HepG2 (cell line): ENCODE measurements around the gene STK24. TPM values are rescaled to one million over a fixed set of nuclear protein-coding genes. Genes with fewer than 3 reads are reported as not detected.

Experiments
- ATAC-seq: fragments of 200-7000 bp; cut with Tn5 transposase; 3 replicates; pipeline ENCODE4 v1.9.1; 2020; ENCODE audit warnings: mild to moderate bottlenecking, moderate library complexity
- BruUV-seq: library from RNA; stranded (reverse); fragments of 400-500 nt; replicated peaks from 2 replicates; lab custom pipeline; 2021; lab: Mats Ljungman, UMichigan
- CTCF ChIA-PET: fragments of 300-600 bp; formaldehyde crosslinking; extraction: SDS; loops from one replicate; lab custom pipeline; 2021; ENCODE audit warnings: low total read pairs, inconsistent platforms, low intra/inter-chr PET ratio; lab: Yijun Ruan, JAX
- POLR2A ChIA-PET: fragments of 350-600 bp; sonication (Branson Sonifier 250); formaldehyde crosslinking; loops from one replicate; lab custom pipeline; 2020; ENCODE audit warnings: antibody characterized with exemption, inconsistent platforms; lab: Yijun Ruan, JAX
- DNase-seq: peaks from one replicate; pipeline ENCODE4 v3.0.0-alpha.2; 2015; ENCODE audit warnings: low spot score
- FAIRE-seq: peaks from 3 replicates; lab custom pipeline; 2011; peaks lifted over from hg19 to GRCh38; lab: Jason Lieb, UNC
- H2AFZ ChIP-seq: one replicate; pipeline ENCODE4 v1.6.1; 2011; ENCODE audit warnings: low read length, inconsistent platforms
- H3K27ac ChIP-seq: fragments of 300-600 bp; 3 replicates; pipeline ENCODE4 v1.8.0; 2011; ENCODE audit warnings: mixed run types, mild to moderate bottlenecking, mixed read lengths, low read length, inconsistent platforms; ENCODE audit not compliant: insufficient read depth; ENCODE audit errors: extremely low read length
- H3K27me3 ChIP-seq, 2 experiments: fragments of 200-600 bp in 1 of 2; 2 replicates in 1 of 2; 3 replicates in 1 of 2; pipeline versions ENCODE4 v1.6.0 to v1.8.0; 2011; ENCODE audit warnings: low read length in 2 of 2, mild to moderate bottlenecking in 2 of 2, moderate library complexity in 2 of 2, inconsistent platforms in 1 of 2; ENCODE audit not compliant: insufficient read depth in 2 of 2, control insufficient read depth in 1 of 2
- H3K36me3 ChIP-seq, 2 experiments: fragments of 200-600 bp in 1 of 2; replicated peaks in 1 of 2; 2 replicates in 1 of 2; 3 replicates in 1 of 2; pipeline versions ENCODE4 v1.5.1 to v1.8.0; 2011; ENCODE audit warnings: low read length in 2 of 2, inconsistent platforms in 1 of 2; ENCODE audit not compliant: insufficient read depth in 2 of 2, control insufficient read depth in 1 of 2
- H3K4me1 ChIP-seq: 2 replicates; pipeline ENCODE4 v1.5.1; 2012; ENCODE audit warnings: low read length, inconsistent platforms; ENCODE audit not compliant: insufficient read depth
- H3K4me2 ChIP-seq: 2 replicates; pipeline ENCODE4 v1.6.0; 2011; ENCODE audit warnings: low read depth, low read length, inconsistent platforms
- H3K4me3 ChIP-seq, 3 experiments: fragments of 200-600 bp in 1 of 3; sonication (generic), shearing (Covaris generic) in 1 of 3; replicated peaks in 1 of 3; 2 replicates each; pipeline ENCODE4 v1.5.1; 2011 to 2016; ENCODE audit warnings: low read length in 3 of 3, inconsistent platforms in 2 of 3, low read depth in 2 of 3, mild to moderate bottlenecking in 2 of 3, control low read depth in 1 of 3, mixed read lengths in 1 of 3; ENCODE audit not compliant: insufficient read depth in 1 of 3
- H3K79me2 ChIP-seq: one replicate; pipeline ENCODE4 v1.6.1; 2011; ENCODE audit warnings: low read length, inconsistent platforms; ENCODE audit not compliant: insufficient read depth
- H3K9ac ChIP-seq: 2 replicates; pipeline ENCODE4 v1.6.0; 2011; ENCODE audit warnings: mild to moderate bottlenecking, low read depth, low read length, inconsistent platforms; ENCODE audit not compliant: insufficient read depth
- H3K9me3 ChIP-seq: 2 replicates; pipeline ENCODE4 v1.5.1; 2012; ENCODE audit warnings: mild to moderate bottlenecking, low read length
- H4K20me1 ChIP-seq: 2 replicates; pipeline ENCODE4 v1.6.0; 2011; ENCODE audit warnings: inconsistent platforms, mild to moderate bottlenecking, low read length, moderate library complexity; ENCODE audit not compliant: insufficient read depth
- ATRX ChIP-seq: sonication (generic); formaldehyde crosslinking; IDR thresholded peaks from 2 replicates; pipeline ENCODE4 v1.4.0; 2020; ENCODE audit warnings: missing genetic modification reagents, borderline replicate concordance
- ETV5 ChIP-seq: IDR thresholded peaks from 2 replicates; pipeline ENCODE4 v1.6.1; 2018; ENCODE audit warnings: missing biosample characterization, missing genetic modification reagents, inconsistent platforms, borderline replicate concordance
- HNRNPH1 ChIP-seq: fragments of 200-400 bp; formaldehyde crosslinking; optimal IDR thresholded peaks from 2 replicates; pipeline ENCODE3; 2017; ENCODE audit warnings: mild to moderate bottlenecking, low read depth, low read length
- IKZF4 ChIP-seq: sonication (generic); formaldehyde crosslinking; IDR thresholded peaks from 2 replicates; pipeline ENCODE4 v1.5.1; 2020; ENCODE audit warnings: borderline replicate concordance, mild to moderate bottlenecking, low read depth, missing genetic modification reagents; ENCODE audit errors: not compliant biosample characterization
- PITX1 ChIP-seq: sonication (generic); formaldehyde crosslinking; IDR thresholded peaks from 2 replicates; pipeline ENCODE4 v1.5.1; 2020; ENCODE audit warnings: mild to moderate bottlenecking, missing genetic modification reagents
- RFX5 ChIP-seq: IDR thresholded peaks from 2 replicates; pipeline ENCODE4 v1.6.1; 2011; ENCODE audit warnings: low read depth, low read length, improper control_type of control experiment
- RORA ChIP-seq: sonication (generic); formaldehyde crosslinking; IDR thresholded peaks from 2 replicates; pipeline ENCODE4 v1.5.0; 2020; ENCODE audit warnings: mild to moderate bottlenecking, missing genetic modification reagents, moderate library complexity
- TRIM24 ChIP-seq: sonication (generic); formaldehyde crosslinking; IDR thresholded peaks from 2 replicates; pipeline ENCODE4 v1.8.0; 2022; ENCODE audit warnings: mild to moderate bottlenecking, missing genetic modification reagents
- ZNF101 ChIP-seq: sonication (generic); formaldehyde crosslinking; IDR thresholded peaks from 2 replicates; pipeline ENCODE4 v1.4.0; 2020; ENCODE audit warnings: mild to moderate bottlenecking, low read depth, missing genetic modification reagents, borderline replicate concordance
- ZNF460 ChIP-seq: sonication (generic); formaldehyde crosslinking; IDR thresholded peaks from 2 replicates; pipeline ENCODE4 v1.5.1; 2020; ENCODE audit warnings: missing genetic modification reagents, mild to moderate bottlenecking, borderline replicate concordance
- ZNF782 ChIP-seq: sonication (generic); formaldehyde crosslinking; IDR thresholded peaks from 2 replicates; pipeline ENCODE4 v1.4.0; 2020; ENCODE audit warnings: missing genetic modification reagents, mild to moderate bottlenecking, borderline replicate concordance
- ZNF879 ChIP-seq: sonication (generic); formaldehyde crosslinking; IDR thresholded peaks from 2 replicates; pipeline ENCODE4 v1.8.1; 2023; ENCODE audit warnings: missing genetic modification reagents
- WGBS: methylation state at CpG from one replicate; pipeline ENCODE4 v1.1.6; 2017; ENCODE audit warnings: low lambda C conversion rate; 5-methylcytosine and 5-hydroxymethylcytosine counted together
- in situ Hi-C: cut with HindIII; loops from 2 replicates; pipeline ENCODE4 v1.10.0; 2017; ENCODE audit warnings: low pct_unique_long_range_greater_than_20kb; ENCODE audit not compliant: extremely low pct_ligation_motif_present
- intact Hi-C: fragments of 100-400 bp; cut with micrococcal nuclease; formaldehyde crosslinking; loops from one replicate; pipeline ENCODE4 v1.10.0; 2022; ENCODE audit not compliant: unreplicated experiment
- polyA plus RNA-seq, 8 experiments: library from polyadenylated mRNA; depleted of rRNA in 3 of 8; stranded (reverse) in 7 of 8; unstranded in 1 of 8; fragments of >200 nt; fragmentation: Illumina TruSeq in 4 of 8; extraction: Trizol in 4 of 8; gene quantifications; 2 replicates each; pipeline versions ENCODE4 v1.2.1 to v1.2.3, GENCODE V29; 2011 to 2016; ENCODE audit warnings: low read depth in 4 of 8, missing spikeins in 1 of 8, mixed read lengths in 1 of 8; ENCODE audit not compliant: insufficient read depth in 1 of 8
- total RNA-seq, 5 experiments: library from RNA; depleted of rRNA; stranded (reverse); fragments of >200 nt; fragmentation: Illumina TruSeq; extraction: Trizol; gene quantifications; 2 replicates each; pipeline ENCODE4 v1.2.3, GENCODE V29; 2016; ENCODE audit warnings: low read depth in 1 of 5
- TF ChIP-seq, protein P1 (sequence below): sonication (generic); formaldehyde crosslinking; IDR thresholded peaks from 2 replicates; pipeline ENCODE4 v1.5.1; 2020; ENCODE audit warnings: mild to moderate bottlenecking, missing genetic modification reagents, borderline replicate concordance

STK24 gene
- total and polyA plus RNA-seq, 2 of the 13 experiments (the other 11 are each of a cell fraction or from before 2014, with no cell fraction given): 51.3 to 73.0 TPM

DNA sequence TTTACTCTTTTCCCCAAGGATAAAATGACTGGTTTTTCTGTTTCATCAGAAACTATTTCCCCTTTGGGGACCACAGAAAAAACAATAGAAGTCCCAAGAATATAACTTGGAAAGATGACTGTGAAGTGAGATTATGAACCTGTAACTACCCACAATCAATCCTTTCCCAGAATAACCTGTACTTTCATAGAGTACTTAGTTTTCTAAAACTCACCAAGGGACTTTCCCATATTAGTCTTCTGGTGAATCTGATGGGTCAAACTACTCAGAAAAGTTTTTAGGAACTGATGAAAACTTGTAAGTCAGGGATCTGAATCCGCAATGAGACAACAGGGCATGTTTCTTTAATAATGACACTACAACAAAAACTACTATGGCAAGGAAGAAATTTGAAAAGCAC lies 62.6 kb downstream of the STK24 start:
- Histone ChIP-seq H3K36me3 (peaks cover 15 to 46% of the 10 kb centered on the region in 2 experiments), H2AFZ (no peak overlapping the region), H3K4me3 (no peak overlapping the region), H3K9ac (no peak overlapping the region), H3K27ac (no peak overlapping the region), H3K27me3 (no peaks in the 10 kb centered on the region), H3K4me1 (peaks cover 36% of the 10 kb centered on the region), H3K79me2 (peaks cover 87% of the 10 kb centered on the region), H3K4me2 (no peak overlapping the region), H3K9me3 (no peaks in the 10 kb centered on the region), H4K20me1 (peaks cover 13% of the 10 kb centered on the region; the same call in 1 of the 2 replicates)
- FAIRE-seq: no peak
- POLR2A ChIA-PET: no interaction called here
- CTCF ChIA-PET: no interaction called here
- 100% methylated on average over 1 of the region's 1 CpG for WGBS
- intact Hi-C loops: no loop called here
- in situ Hi-C loops: no loop called here
- no peak for TF ChIP-seq ZNF782 (CRISPR knock-in tag)
- TF ChIP-seq ZNF101: no peak
- no peak for TF ChIP-seq RFX5
- no peak for TF ChIP-seq HNRNPH1
- no peak for TF ChIP-seq IKZF4 (CRISPR knock-in tag)
- TF ChIP-seq ATRX (CRISPR knock-in tag): no peak
- TF ChIP-seq ZNF460 (CRISPR knock-in tag): no peak
- TF ChIP-seq TRIM24 (CRISPR knock-in tag): no peak
- no peak for TF ChIP-seq ZNF879
- no peak for TF ChIP-seq ETV5 (CRISPR knock-in tag)
- TF ChIP-seq, protein P1, sequence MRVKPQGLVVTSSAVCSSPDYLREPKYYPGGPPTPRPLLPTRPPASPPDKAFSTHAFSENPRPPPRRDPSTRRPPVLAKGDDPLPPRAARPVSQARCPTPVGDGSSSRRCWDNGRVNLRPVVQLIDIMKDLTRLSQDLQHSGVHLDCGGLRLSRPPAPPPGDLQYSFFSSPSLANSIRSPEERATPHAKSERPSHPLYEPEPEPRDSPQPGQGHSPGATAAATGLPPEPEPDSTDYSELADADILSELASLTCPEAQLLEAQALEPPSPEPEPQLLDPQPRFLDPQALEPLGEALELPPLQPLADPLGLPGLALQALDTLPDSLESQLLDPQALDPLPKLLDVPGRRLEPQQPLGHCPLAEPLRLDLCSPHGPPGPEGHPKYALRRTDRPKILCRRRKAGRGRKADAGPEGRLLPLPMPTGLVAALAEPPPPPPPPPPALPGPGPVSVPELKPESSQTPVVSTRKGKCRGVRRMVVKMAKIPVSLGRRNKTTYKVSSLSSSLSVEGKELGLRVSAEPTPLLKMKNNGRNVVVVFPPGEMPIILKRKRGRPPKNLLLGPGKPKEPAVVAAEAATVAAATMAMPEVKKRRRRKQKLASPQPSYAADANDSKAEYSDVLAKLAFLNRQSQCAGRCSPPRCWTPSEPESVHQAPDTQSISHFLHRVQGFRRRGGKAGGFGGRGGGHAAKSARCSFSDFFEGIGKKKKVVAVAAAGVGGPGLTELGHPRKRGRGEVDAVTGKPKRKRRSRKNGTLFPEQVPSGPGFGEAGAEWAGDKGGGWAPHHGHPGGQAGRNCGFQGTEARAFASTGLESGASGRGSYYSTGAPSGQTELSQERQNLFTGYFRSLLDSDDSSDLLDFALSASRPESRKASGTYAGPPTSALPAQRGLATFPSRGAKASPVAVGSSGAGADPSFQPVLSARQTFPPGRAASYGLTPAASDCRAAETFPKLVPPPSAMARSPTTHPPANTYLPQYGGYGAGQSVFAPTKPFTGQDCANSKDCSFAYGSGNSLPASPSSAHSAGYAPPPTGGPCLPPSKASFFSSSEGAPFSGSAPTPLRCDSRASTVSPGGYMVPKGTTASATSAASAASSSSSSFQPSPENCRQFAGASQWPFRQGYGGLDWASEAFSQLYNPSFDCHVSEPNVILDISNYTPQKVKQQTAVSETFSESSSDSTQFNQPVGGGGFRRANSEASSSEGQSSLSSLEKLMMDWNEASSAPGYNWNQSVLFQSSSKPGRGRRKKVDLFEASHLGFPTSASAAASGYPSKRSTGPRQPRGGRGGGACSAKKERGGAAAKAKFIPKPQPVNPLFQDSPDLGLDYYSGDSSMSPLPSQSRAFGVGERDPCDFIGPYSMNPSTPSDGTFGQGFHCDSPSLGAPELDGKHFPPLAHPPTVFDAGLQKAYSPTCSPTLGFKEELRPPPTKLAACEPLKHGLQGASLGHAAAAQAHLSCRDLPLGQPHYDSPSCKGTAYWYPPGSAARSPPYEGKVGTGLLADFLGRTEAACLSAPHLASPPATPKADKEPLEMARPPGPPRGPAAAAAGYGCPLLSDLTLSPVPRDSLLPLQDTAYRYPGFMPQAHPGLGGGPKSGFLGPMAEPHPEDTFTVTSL (CRISPR knock-in tag): no peak
- TF ChIP-seq PITX1 (CRISPR knock-in tag): no peak
- TF ChIP-seq RORA (CRISPR knock-in tag): no peak
- DNase-seq: no peak
- no peak for ATAC-seq
- no TSS peak for BruUV-seq
